Measurements from ENCODE around the gene TIMM10.

The TIMM10 gene

DNA sequence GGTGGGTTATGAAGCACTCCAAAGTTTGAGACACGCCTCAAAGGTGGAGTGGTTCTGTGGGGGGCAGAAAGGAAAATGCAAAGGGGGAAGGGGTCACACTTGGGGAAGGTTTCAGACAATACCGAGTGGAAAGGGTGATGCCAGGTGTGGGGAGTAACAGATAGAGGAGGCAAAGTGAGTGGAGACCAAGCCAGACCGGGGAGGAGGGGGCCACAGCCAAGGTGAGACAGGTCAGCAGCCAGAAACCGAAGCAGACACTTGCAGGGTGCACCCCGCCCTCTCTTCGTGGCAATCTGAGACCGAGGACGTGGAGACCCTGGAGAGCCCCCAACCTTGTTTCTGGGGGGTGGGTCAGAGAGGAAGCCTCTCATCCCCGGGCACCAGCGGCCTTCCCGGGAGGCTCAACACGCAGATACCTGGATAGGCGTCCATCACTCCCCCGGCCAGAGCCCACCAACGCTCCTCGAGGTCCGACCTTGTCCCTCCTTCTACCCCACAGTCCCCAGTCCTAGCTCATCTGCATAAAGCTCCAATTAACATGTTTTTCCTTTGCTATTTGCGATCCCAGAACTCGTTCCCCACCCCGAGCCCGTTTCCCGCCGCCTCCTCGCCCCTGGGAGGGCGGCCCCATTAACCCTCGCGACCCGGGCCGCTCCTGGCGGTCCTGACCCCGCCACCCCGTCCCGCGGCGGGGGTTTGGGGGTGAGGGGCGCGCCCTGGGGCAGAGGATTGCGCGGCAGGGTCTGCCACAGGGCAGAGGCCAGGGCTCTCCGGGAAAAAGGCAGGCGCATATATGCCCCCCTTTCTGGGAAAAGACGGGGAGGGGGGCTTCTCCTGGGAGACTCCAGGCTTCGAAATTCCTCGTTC, 48.4 kb downstream of the TIMM10 start:
- no peak for DNase-seq

DNA sequence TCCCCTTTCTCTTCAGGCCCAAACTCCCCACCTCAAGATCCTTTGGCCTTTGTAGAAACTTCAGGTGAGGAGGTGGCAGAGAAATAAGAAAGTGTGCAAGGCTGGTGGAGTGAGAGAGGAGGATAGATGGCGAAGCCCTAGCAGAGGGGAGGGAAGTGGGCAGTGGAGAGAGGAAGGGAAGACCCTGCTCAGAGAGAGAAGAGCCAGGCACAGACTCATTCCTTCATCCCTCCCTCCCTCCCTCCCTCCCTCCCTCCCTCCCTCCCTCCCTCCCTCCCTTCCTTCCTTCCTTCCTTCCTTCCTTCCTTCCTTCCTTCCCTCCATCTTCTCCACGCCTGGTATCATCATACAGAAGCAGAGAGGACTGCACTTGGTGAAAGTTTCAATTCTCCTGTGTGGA, 49.2 kb downstream of the TIMM10 start:
- DNase-seq = no peak

DNA sequence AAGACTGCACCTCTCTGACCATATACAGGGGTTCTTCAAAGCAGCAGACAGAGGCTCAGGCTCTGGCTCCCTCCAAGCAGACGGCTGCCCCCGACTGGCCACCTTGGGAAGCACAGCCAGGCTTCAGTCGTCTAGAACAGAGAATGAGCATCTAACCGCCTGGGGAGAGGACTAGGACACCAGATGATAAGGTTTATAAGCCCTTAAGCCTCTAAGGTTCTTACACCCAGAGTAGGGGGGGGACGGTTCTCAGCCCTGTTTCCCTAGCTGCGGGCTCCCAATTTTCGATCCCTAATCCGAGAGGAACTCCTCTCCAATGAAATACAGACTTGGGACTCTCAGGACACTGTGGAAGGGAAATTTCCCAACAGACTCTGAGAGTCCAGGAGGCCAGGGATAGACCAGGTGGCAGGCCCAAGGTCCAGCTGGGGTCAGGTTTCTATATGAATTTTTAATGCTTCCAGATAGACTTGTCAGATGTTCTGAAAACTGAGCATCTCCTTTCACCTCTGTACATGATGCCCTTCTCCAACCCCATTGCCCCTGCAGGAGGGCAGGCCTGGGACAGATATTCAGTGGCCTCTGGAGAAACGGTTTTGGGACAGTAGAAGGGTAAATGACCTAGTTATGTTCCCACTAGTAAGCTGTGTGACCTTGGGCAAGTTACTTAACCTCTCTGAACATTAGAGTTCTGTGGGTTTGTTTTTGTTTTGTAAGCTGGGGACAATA, 50.0 kb downstream of the TIMM10 start:
- peak; percentile 47 for DNase-seq

DNA sequence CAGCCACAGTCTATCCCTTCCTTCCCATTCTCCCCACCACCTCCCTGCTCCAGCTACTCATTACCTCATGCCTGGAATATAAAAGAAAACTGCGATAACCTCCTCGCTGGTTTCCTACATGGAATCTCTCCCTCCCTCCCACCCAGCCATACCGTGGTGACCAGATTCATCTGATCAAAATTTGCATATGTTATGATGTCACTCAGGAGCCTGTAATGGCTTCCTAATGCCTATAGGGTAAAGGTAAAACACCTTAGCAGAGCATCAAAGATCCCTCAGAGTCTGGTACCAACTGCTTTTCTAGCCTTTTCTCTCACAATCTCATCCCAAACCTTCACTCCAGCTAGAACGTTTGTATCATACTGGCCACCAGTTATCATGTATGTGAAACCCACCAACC, 50.6 kb downstream of the TIMM10 start:
- no peak for DNase-seq

DNA sequence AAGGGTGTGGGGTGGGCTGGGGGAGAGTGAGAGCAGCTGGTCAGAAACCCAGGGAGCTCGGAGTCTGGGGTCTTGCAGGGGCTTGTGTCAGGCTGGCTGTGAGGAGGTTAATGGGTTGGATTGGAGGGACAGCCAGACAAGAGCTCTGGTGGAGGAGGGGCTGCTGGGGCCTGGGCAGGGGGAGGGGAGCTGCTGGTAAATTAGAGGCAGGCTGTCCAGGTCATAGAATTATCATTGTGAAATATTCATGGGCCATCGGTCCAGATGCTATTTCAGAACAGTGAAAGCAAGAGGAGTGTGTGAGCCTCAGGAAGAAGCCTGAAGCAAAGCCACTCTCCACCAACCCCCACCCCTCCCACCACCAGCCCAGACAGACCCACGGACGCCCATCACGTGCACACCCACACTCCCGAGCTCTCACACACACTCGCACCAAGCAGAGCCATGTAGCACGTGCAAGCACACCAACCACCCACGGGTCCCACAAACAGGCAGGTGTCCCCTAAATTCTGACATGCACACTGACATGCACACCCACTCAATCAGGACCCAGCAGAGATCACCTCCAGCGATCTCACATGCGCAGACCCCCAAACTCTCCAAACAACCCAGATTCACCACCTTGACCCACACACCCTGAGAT, 51.4 kb downstream of the TIMM10 start:
- DNase-seq = no peak
